Activated CD8-positive, alpha-beta memory T cell treated with anti-CD3 and anti-CD28 coated beads, Interleukin-2, amount 50 U/mL, for 48 hours (primary cell): ENCODE measurements around the gene RBP3.
A peak's percentile ranks its signal among the peaks of the same experiment; 100 is the strongest.
"Not testable (repeated sequence)": the region's sequence is repeated elsewhere in the genome, so short reads cannot be mapped to it uniquely, and the experiment has no call there.

Experiments used
- DNase-seq: peaks from one replicate; pipeline ENCODE4 v3.0.0-alpha.2; 2020

RBP3 gene

GRCh38 chr10:47376522-47377220 is 28.5 kb downstream of the RBP3 start:
- DNase-seq: peak; percentile 25

GRCh38 chr10:47378183-47378510 is 30.0 kb downstream of the RBP3 start:
- DNase-seq: peak; percentile 32

- DNase-seq: peak; percentile 26
Measured at GRCh38 chr10:47378606-47379444, 30.7 kb downstream of the RBP3 start.

- peak; percentile 35 for DNase-seq
Measured at GRCh38 chr10:47379445-47379785, 31.3 kb downstream of the RBP3 start.

- peak; percentile 18 for DNase-seq
Measured at GRCh38 chr10:47379901-47380300, 31.7 kb downstream of the RBP3 start.

GRCh38 chr10:47380341-47381102 is 32.4 kb downstream of the RBP3 start:
- peak; percentile 22 for DNase-seq

GRCh38 chr10:47381103-47381395 is 32.9 kb downstream of the RBP3 start:
- DNase-seq: peak; percentile 6

- DNase-seq: peak; percentile 42
Measured at GRCh38 chr10:47381427-47382379, 33.5 kb downstream of the RBP3 start.

GRCh38 chr10:47383261-47384147 is 35.3 kb downstream of the RBP3 start:
- no peak for DNase-seq

GRCh38 chr10:47384148-47384921 is 36.2 kb downstream of the RBP3 start, which contains the start of gene ZNF488:
ZNF488 (minus strand) TSS chr10:47384293; CDS start chr10:47368829, 15,464 bp downstream.
- DNase-seq: peak; percentile 88

- DNase-seq: not testable (repeated sequence)
Measured at GRCh38 chr10:47386104-47386503, 37.9 kb downstream of the RBP3 start.

GRCh38 chr10:47388879-47389278 is 40.7 kb downstream of the RBP3 start:
- no peak for DNase-seq

GRCh38 chr10:47389619-47390018 is 41.5 kb downstream of the RBP3 start:
- DNase-seq: no peak

GRCh38 chr10:47396311-47396717 is 48.2 kb downstream of the RBP3 start:
- DNase-seq: no peak

- DNase-seq: no peak
Measured at GRCh38 chr10:47397256-47397655, 49.1 kb downstream of the RBP3 start.

GRCh38 chr10:47400251-47400650 is 52.1 kb downstream of the RBP3 start:
- no peak for DNase-seq

- DNase-seq: no peak
Measured at GRCh38 chr10:47400786-47401185, 52.6 kb downstream of the RBP3 start.

GRCh38 chr10:47401210-47401609 is 53.0 kb downstream of the RBP3 start:
- DNase-seq: no peak

- no peak for DNase-seq
Measured at GRCh38 chr10:47401874-47402640, 53.9 kb downstream of the RBP3 start.
